Measurements from ENCODE around the gene DDAH1. TPM values are rescaled to one million over a fixed set of nuclear protein-coding genes. Genes with fewer than 3 reads are reported as not detected.

Gene DDAH1
- polyA plus RNA-seq, 2 of the 4 experiments (the other 2 are of a cell fraction), result 5.7 to 12.6 TPM

- TF ChIP-seq NPAS2 (CRISPR knock-in tag; IDR thresholded peaks at IDR 0.05; ENCODE audit: borderline replicate concordance), result no peak
- TF ChIP-seq RAD21 (conservative IDR thresholded peaks at IDR 0.05 in 1 of 2, IDR thresholded peaks at IDR 0.05 in 1 of 2), result no peak
Observed at GRCh38 chr1:85282424-85282823, 182.5 kb downstream of the DDAH1 start (continued).

- CTCF ChIA-PET, result interaction anchor here (1.1 to 1.5 kb wide), 3 partner anchors 9 to 21 kb away, joined by 3 to 5 read pairs (median 4); no protein-coding TSS in a partner anchor
- no peak for FAIRE-seq
- 82% methylated on average over 4 of the region's 4 CpGs for WGBS (ENCODE audit: missing lambda C conversion rate)
Observed at GRCh38 chr1:85280636-85281035, 184.3 kb downstream of the DDAH1 start.

GRCh38 chr1:85279458-85280080 lies 185.4 kb downstream of the DDAH1 start:
- ATAC-seq, result no peak
- TF ChIP-seq HOXB13 (CRISPR knock-in tag; IDR thresholded peaks at IDR 0.05; ENCODE audit: low read depth), result peak; percentile 58; the same call in 1 of the 2 replicates
- TF ChIP-seq ZSCAN20 (CRISPR knock-in tag; IDR thresholded peaks at IDR 0.05), result 0 out of 2 replicates have a peak, but pooled peaks have one; percentile 23
- TF ChIP-seq MYC (IDR thresholded peaks at IDR 0.05; ENCODE audit: borderline replicate concordance, low read length), result no peak
- Histone ChIP-seq H3K4me3 (no peak overlapping the region), H3K9me3 (no peaks in the 10 kb centered on the region), H3K4me2 (peak overlapping the region; percentile 60), H3K27ac (peak overlapping the region; percentile 73 to 86), H3K4me1 (peaks cover 41% of the 10 kb centered on the region)
- 94% methylated on average over 10 of the region's 10 CpGs for WGBS (ENCODE audit: missing lambda C conversion rate)
- DNase-seq (ENCODE audit: low read depth in 1 of 2, low spot score in 1 of 2), result no peak
- ChIA-PET POLR2A (no interaction called here), CTCF (interaction anchor here (0.6 kb wide), 1 partner anchor 144 kb away, joined by 4 read pairs; no protein-coding TSS in a partner anchor)
- no peak for FAIRE-seq

More at GRCh38 chr1:85280636-85281035, 184.3 kb downstream of the DDAH1 start:
- POLR2A ChIA-PET, result interaction anchor here (0.6 kb wide), 1 partner anchor 21 kb away, joined by 3 read pairs; the partner anchor contains the start of gene C1orf52
- Histone ChIP-seq H3K9me3 (no peaks in the 10 kb centered on the region), H3K27ac (no peak overlapping the region), H3K4me2 (no peak overlapping the region), H3K4me3 (no peak overlapping the region), H3K4me1 (peaks cover 31% of the 10 kb centered on the region)
- TF ChIP-seq POLR2A (IDR thresholded peaks at IDR 0.05; ENCODE audit: low read length), result no peak
- TF ChIP-seq FOSB (CRISPR knock-in tag; IDR thresholded peaks at IDR 0.05), result no peak
- TF ChIP-seq RARB (CRISPR knock-in tag; IDR thresholded peaks at IDR 0.05), result no peak
- no peak for TF ChIP-seq RCOR1 (IDR thresholded peaks at IDR 0.05; ENCODE audit: low read depth, low read length)
- TF ChIP-seq ZSCAN20 (CRISPR knock-in tag; IDR thresholded peaks at IDR 0.05), result no peak
- TF ChIP-seq NR3C1 (IDR thresholded peaks at IDR 0.05), result no peak
- no peak for TF ChIP-seq HDAC2 (IDR thresholded peaks at IDR 0.05)
- TF ChIP-seq CHD2 (IDR thresholded peaks at IDR 0.05; ENCODE audit: low read length, partially characterized antibody), result no peak
- TF ChIP-seq EP300 (IDR thresholded peaks at IDR 0.05), result no peak
- no peak for TF ChIP-seq ELK1 (IDR thresholded peaks at IDR 0.05; ENCODE audit: low read depth, low read length)
- TF ChIP-seq ATOH8 (CRISPR knock-in tag; IDR thresholded peaks at IDR 0.05; ENCODE audit: low read depth), result no peak
- no peak for TF ChIP-seq BCL3 (IDR thresholded peaks at IDR 0.05)
- no peak for TF ChIP-seq BHLHE40 (IDR thresholded peaks at IDR 0.05; ENCODE audit: low read depth, low read length)
- no peak for TF ChIP-seq MAZ (IDR thresholded peaks at IDR 0.05; ENCODE audit: borderline replicate concordance, low read depth, low read length)
- no peak for TF ChIP-seq EHF (CRISPR knock-in tag; IDR thresholded peaks at IDR 0.05)
- no peak for TF ChIP-seq CBX2 (IDR thresholded peaks at IDR 0.05; ENCODE audit: borderline replicate concordance, low read depth)
- no peak for TF ChIP-seq TP53 (CRISPR knock-in tag; IDR thresholded peaks at IDR 0.05)
- TF ChIP-seq RNF2 (IDR thresholded peaks at IDR 0.05; ENCODE audit: borderline replicate concordance, low read depth), result no peak
- no peak for TF ChIP-seq NFE2L2 (conservative IDR thresholded peaks at IDR 0.05; ENCODE audit: low read length)
- ATAC-seq (no peak), DNase-seq (ENCODE audit: low read depth in 1 of 2, low spot score in 1 of 2) (no peak)
